ENCODE data around the gene PPP4R3A. TPM values are rescaled to one million over a fixed set of nuclear protein-coding genes. Genes with fewer than 3 reads are reported as not detected.

Gene PPP4R3A
- total and polyA plus RNA-seq, 10 of the 15 experiments (the other 5 are each of a cell fraction or from before 2014, with no cell fraction given) = 19.4 to 97.8 (median 62.9) TPM

DNA sequence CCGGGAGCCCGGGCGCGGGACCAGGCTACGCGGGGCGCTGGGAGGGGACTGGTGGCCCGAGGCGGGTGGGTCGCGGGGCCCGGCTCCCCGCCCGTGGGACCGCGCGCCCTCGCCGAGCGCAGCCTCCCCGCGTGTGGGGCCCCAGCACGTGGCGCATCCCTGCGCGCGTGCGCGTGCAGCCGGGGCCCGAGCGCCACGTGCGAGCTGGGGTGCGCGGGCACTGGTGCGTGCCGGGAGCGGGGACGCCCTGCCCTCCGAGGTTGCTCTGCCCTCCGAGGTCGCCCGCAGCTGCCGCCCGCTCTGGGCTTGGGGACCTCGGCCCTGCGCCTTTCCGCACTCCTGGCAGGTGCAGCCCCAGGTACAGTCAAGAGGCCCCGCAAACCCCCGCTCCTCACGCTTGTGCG is 92.1 kb downstream of the PPP4R3A start (continued):
- TF ChIP-seq ZNF384 (IDR thresholded peaks at IDR 0.05; ENCODE audit: borderline replicate concordance, low read depth, low read length) (no peak), ZZZ3 (IDR thresholded peaks at IDR 0.05; ENCODE audit: control insufficient read depth, insufficient read length, low read depth) (no peak), BMI1 (IDR thresholded peaks at IDR 0.05; ENCODE audit: borderline replicate concordance) (no peak), CHD1 (IDR thresholded peaks at IDR 0.05; ENCODE audit: low read depth, low read length) (no peak), ASH2L (IDR thresholded peaks at IDR 0.05; ENCODE audit: borderline replicate concordance, low read depth) (no peak), ETV6 (conservative IDR thresholded peaks at IDR 0.05 in 1 of 2, IDR thresholded peaks at IDR 0.05 in 1 of 2; ENCODE audit: borderline replicate concordance in 1 of 2, low read depth in 1 of 2) (no peak), TARDBP (IDR thresholded peaks at IDR 0.05; ENCODE audit: borderline replicate concordance) (no peak), CBX5 (IDR thresholded peaks at IDR 0.05; ENCODE audit: low read depth) (no peak), JUND (IDR thresholded peaks at IDR 0.05; ENCODE audit: low read depth, low read length) (no peak), NRF1 (conservative IDR thresholded peaks at IDR 0.05; ENCODE audit: low read depth, low read length) (peak; percentile 37), NR2C1 (IDR thresholded peaks at IDR 0.05) (peak; percentile 14; the same call in 1 of the 2 replicates), HDAC6 (IDR thresholded peaks at IDR 0.05; ENCODE audit: unreplicated experiment) (no peak), STAT3 (IDR thresholded peaks at IDR 0.05; ENCODE audit: low read depth, low read length) (no peak), JUNB (IDR thresholded peaks at IDR 0.05) (no peak), PAX5 (IDR thresholded peaks at IDR 0.05; ENCODE audit: borderline replicate concordance, low read depth, low read length) (peak; percentile 83; the same call in 1 of the 2 replicates), FOXM1 (IDR thresholded peaks at IDR 0.05; ENCODE audit: low read depth, low read length) (no peak), SMAD5 (IDR thresholded peaks at IDR 0.05; ENCODE audit: low read depth) (no peak), KAT2A (conservative IDR thresholded peaks at IDR 0.05; ENCODE audit: control insufficient read depth, low read depth, low read length) (no peak), RB1 (IDR thresholded peaks at IDR 0.05; ENCODE audit: borderline replicate concordance) (peak; percentile 68; the same call in 1 of the 2 replicates)
- TF ChIP-seq, protein P1, sequence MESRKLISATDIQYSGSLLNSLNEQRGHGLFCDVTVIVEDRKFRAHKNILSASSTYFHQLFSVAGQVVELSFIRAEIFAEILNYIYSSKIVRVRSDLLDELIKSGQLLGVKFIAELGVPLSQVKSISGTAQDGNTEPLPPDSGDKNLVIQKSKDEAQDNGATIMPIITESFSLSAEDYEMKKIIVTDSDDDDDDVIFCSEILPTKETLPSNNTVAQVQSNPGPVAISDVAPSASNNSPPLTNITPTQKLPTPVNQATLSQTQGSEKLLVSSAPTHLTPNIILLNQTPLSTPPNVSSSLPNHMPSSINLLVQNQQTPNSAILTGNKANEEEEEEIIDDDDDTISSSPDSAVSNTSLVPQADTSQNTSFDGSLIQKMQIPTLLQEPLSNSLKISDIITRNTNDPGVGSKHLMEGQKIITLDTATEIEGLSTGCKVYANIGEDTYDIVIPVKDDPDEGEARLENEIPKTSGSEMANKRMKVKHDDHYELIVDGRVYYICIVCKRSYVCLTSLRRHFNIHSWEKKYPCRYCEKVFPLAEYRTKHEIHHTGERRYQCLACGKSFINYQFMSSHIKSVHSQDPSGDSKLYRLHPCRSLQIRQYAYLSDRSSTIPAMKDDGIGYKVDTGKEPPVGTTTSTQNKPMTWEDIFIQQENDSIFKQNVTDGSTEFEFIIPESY (IDR thresholded peaks at IDR 0.05) = no peak
- TF ChIP-seq, protein P2, sequence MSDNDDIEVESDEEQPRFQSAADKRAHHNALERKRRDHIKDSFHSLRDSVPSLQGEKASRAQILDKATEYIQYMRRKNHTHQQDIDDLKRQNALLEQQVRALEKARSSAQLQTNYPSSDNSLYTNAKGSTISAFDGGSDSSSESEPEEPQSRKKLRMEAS (IDR thresholded peaks at IDR 0.05; ENCODE audit: low read depth, low read length) = peak; percentile 94
- TF ChIP-seq, protein P3, sequence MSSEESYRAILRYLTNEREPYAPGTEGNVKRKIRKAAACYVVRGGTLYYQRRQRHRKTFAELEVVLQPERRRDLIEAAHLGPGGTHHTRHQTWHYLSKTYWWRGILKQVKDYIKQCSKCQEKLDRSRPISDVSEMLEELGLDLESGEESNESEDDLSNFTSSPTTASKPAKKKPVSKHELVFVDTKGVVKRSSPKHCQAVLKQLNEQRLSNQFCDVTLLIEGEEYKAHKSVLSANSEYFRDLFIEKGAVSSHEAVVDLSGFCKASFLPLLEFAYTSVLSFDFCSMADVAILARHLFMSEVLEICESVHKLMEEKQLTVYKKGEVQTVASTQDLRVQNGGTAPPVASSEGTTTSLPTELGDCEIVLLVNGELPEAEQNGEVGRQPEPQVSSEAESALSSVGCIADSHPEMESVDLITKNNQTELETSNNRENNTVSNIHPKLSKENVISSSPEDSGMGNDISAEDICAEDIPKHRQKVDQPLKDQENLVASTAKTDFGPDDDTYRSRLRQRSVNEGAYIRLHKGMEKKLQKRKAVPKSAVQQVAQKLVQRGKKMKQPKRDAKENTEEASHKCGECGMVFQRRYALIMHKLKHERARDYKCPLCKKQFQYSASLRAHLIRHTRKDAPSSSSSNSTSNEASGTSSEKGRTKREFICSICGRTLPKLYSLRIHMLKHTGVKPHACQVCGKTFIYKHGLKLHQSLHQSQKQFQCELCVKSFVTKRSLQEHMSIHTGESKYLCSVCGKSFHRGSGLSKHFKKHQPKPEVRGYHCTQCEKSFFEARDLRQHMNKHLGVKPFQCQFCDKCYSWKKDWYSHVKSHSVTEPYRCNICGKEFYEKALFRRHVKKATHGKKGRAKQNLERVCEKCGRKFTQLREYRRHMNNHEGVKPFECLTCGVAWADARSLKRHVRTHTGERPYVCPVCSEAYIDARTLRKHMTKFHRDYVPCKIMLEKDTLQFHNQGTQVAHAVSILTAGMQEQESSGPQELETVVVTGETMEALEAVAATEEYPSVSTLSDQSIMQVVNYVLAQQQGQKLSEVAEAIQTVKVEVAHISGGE (CRISPR knock-in tag; IDR thresholded peaks at IDR 0.05) = no peak
- TF ChIP-seq, protein P4, sequence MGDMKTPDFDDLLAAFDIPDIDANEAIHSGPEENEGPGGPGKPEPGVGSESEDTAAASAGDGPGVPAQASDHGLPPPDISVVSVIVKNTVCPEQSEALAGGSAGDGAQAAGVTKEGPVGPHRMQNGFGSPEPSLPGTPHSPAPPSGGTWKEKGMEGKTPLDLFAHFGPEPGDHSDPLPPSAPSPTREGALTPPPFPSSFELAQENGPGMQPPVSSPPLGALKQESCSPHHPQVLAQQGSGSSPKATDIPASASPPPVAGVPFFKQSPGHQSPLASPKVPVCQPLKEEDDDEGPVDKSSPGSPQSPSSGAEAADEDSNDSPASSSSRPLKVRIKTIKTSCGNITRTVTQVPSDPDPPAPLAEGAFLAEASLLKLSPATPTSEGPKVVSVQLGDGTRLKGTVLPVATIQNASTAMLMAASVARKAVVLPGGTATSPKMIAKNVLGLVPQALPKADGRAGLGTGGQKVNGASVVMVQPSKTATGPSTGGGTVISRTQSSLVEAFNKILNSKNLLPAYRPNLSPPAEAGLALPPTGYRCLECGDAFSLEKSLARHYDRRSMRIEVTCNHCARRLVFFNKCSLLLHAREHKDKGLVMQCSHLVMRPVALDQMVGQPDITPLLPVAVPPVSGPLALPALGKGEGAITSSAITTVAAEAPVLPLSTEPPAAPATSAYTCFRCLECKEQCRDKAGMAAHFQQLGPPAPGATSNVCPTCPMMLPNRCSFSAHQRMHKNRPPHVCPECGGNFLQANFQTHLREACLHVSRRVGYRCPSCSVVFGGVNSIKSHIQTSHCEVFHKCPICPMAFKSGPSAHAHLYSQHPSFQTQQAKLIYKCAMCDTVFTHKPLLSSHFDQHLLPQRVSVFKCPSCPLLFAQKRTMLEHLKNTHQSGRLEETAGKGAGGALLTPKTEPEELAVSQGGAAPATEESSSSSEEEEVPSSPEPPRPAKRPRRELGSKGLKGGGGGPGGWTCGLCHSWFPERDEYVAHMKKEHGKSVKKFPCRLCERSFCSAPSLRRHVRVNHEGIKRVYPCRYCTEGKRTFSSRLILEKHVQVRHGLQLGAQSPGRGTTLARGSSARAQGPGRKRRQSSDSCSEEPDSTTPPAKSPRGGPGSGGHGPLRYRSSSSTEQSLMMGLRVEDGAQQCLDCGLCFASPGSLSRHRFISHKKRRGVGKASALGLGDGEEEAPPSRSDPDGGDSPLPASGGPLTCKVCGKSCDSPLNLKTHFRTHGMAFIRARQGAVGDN (IDR thresholded peaks at IDR 0.05) = peak; percentile 96

Data from GM12878 (cell line).